ENCODE measurements around the gene CCDC3.
A peak's percentile ranks its signal among the peaks of the same experiment; 100 is the strongest.
"Not testable (repeated sequence)": the region's sequence is repeated elsewhere in the genome, so short reads cannot be mapped to it uniquely, and the experiment has no call there.

CCDC3 gene

DNA sequence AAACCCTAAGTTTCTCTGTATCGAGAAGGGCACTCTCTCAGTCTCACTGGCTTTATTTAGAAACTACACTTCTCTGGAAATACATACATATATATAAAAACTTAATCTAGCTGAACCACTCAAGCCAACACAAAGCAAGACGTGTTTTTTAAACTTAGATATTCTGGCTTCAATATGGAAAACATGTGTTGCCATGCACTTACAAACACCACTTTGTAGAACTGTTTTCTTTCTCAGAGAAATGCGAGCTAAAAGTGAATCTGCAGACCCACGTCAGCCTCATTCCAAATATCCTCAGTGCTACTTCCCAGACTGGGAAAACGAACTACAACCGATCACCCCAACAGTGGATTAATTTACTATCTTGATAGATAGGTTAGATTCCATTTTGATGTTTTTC, 1.7 kb downstream of the CCDC3 start:
- DNase-seq = no peak

GRCh38 chr10:12995425-12995861, 6.1 kb downstream of the CCDC3 start:
- DNase-seq = no peak

GRCh38 chr10:12993595-12993994, 7.9 kb downstream of the CCDC3 start:
- DNase-seq = no peak

- DNase-seq = no peak
Measured at GRCh38 chr10:12985347-12985746, 16.2 kb downstream of the CCDC3 start.

GRCh38 chr10:12984165-12984747, 17.3 kb downstream of the CCDC3 start:
- DNase-seq = no peak

DNA sequence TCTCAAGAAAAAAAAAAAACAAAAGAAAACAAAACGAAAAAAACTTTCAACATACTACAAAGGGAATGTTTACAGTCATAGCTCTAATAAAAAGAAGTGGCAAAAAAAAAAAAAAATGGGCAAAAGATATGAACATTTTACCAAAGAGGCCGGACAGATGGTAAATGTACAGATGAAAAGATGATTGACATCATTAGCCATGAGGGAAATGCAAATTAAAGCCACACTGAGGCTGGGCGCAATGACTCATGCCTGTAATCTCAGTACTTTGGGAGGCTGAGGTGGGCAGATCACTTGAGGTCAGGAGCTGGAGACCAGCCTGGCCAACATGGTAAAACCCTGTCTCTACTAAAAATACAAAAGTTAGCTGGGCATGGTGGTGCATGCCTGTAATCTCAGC, 17.9 kb downstream of the CCDC3 start:
- not testable (repeated sequence) for DNase-seq

DNA sequence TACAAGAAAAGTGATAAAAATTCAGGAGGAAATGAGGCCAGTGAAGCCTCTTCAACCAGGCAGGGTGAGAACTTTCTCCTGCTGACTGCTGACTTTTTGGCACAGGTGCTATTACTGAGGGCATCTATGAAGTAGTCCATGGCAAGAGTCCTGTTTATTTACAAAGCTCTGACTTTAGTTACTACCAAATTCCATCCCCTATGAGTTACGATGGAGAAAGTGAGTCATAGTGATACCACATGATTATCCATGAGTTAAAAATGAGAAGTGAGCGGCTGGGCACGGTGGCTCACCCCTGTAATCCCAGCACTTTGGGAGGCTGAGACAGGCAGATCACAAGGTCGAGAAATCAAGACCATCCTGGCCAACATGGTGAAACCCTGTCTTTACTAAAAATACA, 19.9 kb downstream of the CCDC3 start:
- no peak for DNase-seq

- no peak for DNase-seq
Measured at GRCh38 chr10:12980713-12981306, 20.7 kb downstream of the CCDC3 start.

- peak in 1 of 2 experiments; percentile 47 for DNase-seq
Measured at GRCh38 chr10:12980102-12980661, 21.3 kb downstream of the CCDC3 start.

- no peak for DNase-seq
Measured at GRCh38 chr10:12978891-12979290, 22.6 kb downstream of the CCDC3 start.

GRCh38 chr10:12975906-12976305, 25.6 kb downstream of the CCDC3 start:
- DNase-seq = no peak

- DNase-seq = no peak
Measured at GRCh38 chr10:12975266-12975665, 26.2 kb downstream of the CCDC3 start.

DNA sequence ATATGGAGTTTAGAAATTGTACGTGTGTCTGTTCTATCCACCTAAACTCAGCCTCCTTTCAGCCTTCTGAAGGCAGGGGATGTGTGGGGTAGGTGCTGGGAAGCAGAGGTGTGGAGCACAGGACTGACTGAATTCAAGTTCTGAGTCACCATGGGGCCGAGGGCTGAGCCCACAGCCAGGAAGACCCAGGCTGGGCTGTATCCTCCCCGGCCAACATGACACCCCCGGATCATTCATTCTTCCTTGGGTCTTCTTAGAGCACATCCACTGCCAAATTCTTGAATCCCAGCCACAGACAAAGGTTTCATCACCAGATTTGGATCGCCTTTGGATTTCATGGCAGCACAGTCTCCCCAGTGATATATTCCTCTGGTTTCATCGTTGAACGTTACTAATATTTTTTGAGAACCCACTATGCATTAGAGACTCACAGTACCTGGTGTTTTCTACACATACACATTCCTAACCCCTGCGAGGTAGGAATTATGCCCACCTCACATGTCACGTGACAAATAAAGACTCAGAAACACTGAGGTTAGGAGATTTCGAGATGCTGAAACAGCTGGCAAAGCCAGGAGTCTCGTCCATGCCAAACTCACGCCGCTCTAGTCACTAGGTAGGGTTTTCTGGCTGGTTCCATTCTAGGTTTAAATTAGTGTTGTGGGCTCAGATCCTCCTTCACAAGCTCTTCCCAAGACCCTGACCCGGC, 26.9 kb downstream of the CCDC3 start:
- DNase-seq = no peak

GRCh38 chr10:12974078-12974477, 27.4 kb downstream of the CCDC3 start:
- DNase-seq = no peak

DNA sequence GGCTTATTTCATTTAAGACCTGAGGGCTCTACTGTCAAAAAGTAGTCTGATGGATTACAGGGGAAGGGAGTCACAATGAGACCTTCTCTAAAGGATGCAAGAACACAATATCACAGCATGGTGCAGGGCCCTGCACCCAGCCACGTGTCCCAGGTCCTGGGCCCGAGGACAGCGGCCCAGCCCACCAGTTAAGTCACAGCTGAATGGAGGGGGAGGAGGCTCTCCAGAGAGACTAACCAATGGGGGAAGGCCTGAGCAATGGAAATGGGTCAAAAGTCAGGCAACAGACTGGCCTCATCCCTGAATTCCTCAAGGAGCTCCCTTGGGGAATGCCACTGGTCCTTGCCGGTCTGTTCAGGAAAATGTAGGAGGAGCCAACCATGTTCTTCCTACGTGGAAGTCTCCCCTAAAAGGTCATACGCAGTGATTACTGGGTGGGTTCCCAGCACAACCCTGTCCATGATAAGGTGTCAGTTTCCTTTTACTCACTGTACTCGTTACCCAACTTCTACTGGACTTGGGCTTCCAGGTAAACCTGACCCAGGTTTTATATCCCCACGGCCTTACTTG, 28.3 kb downstream of the CCDC3 start:
- DNase-seq = no peak

- DNase-seq = no peak
Measured at GRCh38 chr10:12972146-12972545, 29.4 kb downstream of the CCDC3 start.

- no peak for DNase-seq
Measured at GRCh38 chr10:12971001-12971788, 30.3 kb downstream of the CCDC3 start.

- no peak for DNase-seq
Measured at GRCh38 chr10:12969951-12970350, 31.6 kb downstream of the CCDC3 start.

DNA sequence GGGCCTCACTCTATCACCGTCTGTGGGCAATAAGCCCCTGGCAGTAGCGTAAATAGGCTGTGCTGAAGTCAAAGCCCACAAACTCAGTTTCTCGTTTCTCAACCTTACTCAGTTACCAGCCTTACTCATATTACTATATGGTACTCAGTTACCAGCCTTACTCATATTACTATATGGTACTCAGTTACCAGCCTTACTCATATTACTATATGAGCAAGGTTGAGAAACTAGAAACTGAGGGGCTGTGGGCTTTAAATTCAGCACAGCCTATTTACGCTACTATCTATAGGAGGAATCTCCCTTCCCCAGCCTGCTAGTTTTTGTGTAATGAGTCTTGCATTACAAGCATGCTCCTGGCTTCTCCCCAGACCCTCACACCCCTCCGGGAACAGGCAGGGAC, 35.4 kb downstream of the CCDC3 start:
- no peak for DNase-seq

DNA sequence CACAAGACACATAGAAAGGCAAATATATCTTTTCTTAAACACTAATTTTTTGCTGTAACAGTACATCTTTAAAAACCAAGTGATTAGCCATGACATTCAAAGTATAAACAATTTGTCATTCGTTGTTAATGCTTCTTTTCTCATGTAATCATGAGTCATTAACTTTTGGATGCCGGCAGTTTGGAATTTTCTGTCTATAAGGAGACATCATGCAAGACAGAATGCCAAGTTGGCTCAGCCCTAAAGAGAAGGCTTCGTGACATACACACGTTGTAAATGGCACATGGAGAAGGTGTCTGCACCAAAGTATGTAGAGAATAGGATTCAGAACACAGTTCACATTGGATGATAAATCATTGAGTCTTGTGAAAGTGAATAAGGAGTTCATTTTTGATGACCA, 35.9 kb downstream of the CCDC3 start:
- no peak for DNase-seq

- DNase-seq = no peak
Measured at GRCh38 chr10:12962556-12962955, 39.0 kb downstream of the CCDC3 start.

GRCh38 chr10:12961416-12962205, 39.9 kb downstream of the CCDC3 start:
- DNase-seq = no peak
